Mesangial cell (primary cell): ENCODE data around the gene POLK. TPM values are rescaled to one million over a fixed set of nuclear protein-coding genes. Genes with fewer than 3 reads are reported as not detected.

ENCODE experiments used
- total RNA-seq: library from RNA; depleted of rRNA; stranded (reverse); fragments of >200 nt; gene quantifications from 2 replicates; pipeline ENCODE4 v1.2.3, GENCODE V29; 2015

The POLK gene
- 11.6 and 11.9 TPM in 2 replicates for total RNA-seq

GRCh38 chr5:75511435-75512382 lies at the start of gene POLK, which contains the start of gene CERT1:
POLK (plus strand) TSS chr5:75511891.
CERT1 (minus strand) TSS chr5:75511629; CDS start chr5:75511207, 422 bp downstream.

GRCh38 chr5:75611311-75612225 lies 99.9 kb downstream of the POLK start, which contains the start of gene ANKDD1B:
ANKDD1B (plus strand) TSS chr5:75611453; CDS start chr5:75611635, 182 bp downstream.

Other genes with a start within 250 kb of the POLK start
- gene HMGCR, start 174.7 kb upstream of the POLK start, total RNA-seq: 34.1 and 59.8 TPM in 2 replicates
- gene CERT1, start 262 bp upstream of the POLK start, total RNA-seq: 9.5 and 11.9 TPM in 2 replicates
- under 0.01 and 0.89 TPM in 2 replicates for gene ANKDD1B, start 99.6 kb downstream of the POLK start, total RNA-seq
- gene POC5, start 205.5 kb downstream of the POLK start, total RNA-seq: 5.3 and 13.4 TPM in 2 replicates